MM.1S (cell line): ENCODE data around the gene RHOBTB3.

Source experiments
- DNase-seq: peaks from one replicate; pipeline ENCODE4 v3.0.0-alpha.2; 2015
- H2AFZ ChIP-seq: fragments of 300-600 bp; sonication (generic); 2 replicates; pipeline ENCODE4 v1.6.0; 2016; ENCODE audit warnings: antibody characterized with exemption, low read length
- H3F3A ChIP-seq: fragments of 300-600 bp; sonication (generic); 2 replicates; pipeline ENCODE4 v1.6.1; 2016; ENCODE audit warnings: mild to moderate bottlenecking, antibody characterized with exemption, low read length, moderate library complexity, mixed read lengths; ENCODE audit not compliant: insufficient read depth
- H3K27ac ChIP-seq: fragments of 300-600 bp; sonication (generic); 2 replicates; pipeline ENCODE4 v1.5.1; 2016; ENCODE audit warnings: mild to moderate bottlenecking, low read length
- H3K27me3 ChIP-seq: fragments of 300-600 bp; sonication (generic); replicated peaks from 2 replicates; pipeline ENCODE4 v1.6.0; 2016; ENCODE audit warnings: low read length; ENCODE audit not compliant: insufficient read depth
- H3K36me3 ChIP-seq: fragments of 300-600 bp; sonication (generic); replicated peaks from 2 replicates; pipeline ENCODE4 v1.6.1; 2016; ENCODE audit warnings: mild to moderate bottlenecking, low read length, mixed read lengths; ENCODE audit not compliant: insufficient read depth
- H3K4me1 ChIP-seq: fragments of 300-600 bp; sonication (generic); 2 replicates; pipeline ENCODE4 v1.6.1; 2016; ENCODE audit warnings: low read length, mixed read lengths
- H3K4me2 ChIP-seq: fragments of 300-600 bp; sonication (generic); 2 replicates; pipeline ENCODE4 v1.6.0; 2016; ENCODE audit warnings: low read depth, low read length
- H3K4me3 ChIP-seq: fragments of 300-600 bp; sonication (generic); 2 replicates; pipeline ENCODE4 v1.5.1; 2016; ENCODE audit warnings: low read length, mixed read lengths
- H3K79me2 ChIP-seq: fragments of 300-600 bp; sonication (generic); 2 replicates; pipeline ENCODE4 v1.6.1; 2016; ENCODE audit warnings: mixed run types, low read length, mixed read lengths
- H3K9ac ChIP-seq: fragments of 300-600 bp; sonication (generic); 2 replicates; pipeline ENCODE4 v1.6.1; 2016; ENCODE audit warnings: low read length, mixed read lengths
- H3K9me2 ChIP-seq: fragments of 300-600 bp; sonication (generic); replicated peaks from 2 replicates; pipeline ENCODE4 v1.6.1; 2016; ENCODE audit warnings: mild to moderate bottlenecking, low read length, mixed read lengths; ENCODE audit not compliant: insufficient read depth
- H3K9me3 ChIP-seq: fragments of 300-600 bp; sonication (generic); replicated peaks from 2 replicates; pipeline ENCODE4 v1.6.1; 2016; ENCODE audit warnings: mild to moderate bottlenecking, low read length, mixed read lengths; ENCODE audit not compliant: insufficient read depth
- H4K20me1 ChIP-seq: fragments of 300-600 bp; sonication (generic); 2 replicates; pipeline ENCODE4 v1.6.1; 2016; ENCODE audit warnings: mild to moderate bottlenecking, low read length, moderate library complexity, mixed read lengths; ENCODE audit not compliant: insufficient read depth
- EZH2 ChIP-seq: fragments of 300-600 bp; sonication (generic); optimal IDR thresholded peaks from 2 replicates; pipeline ENCODE3; 2017; ENCODE audit warnings: low read depth, mild to moderate bottlenecking, antibody characterized with exemption, low read length, mixed read lengths
- EZH2phosphoT487 ChIP-seq: fragments of 300-600 bp; sonication (generic); IDR thresholded peaks from 2 replicates; pipeline ENCODE4 v1.6.1; 2018; ENCODE audit warnings: antibody characterized with exemption, low read length
- TF ChIP-seq, protein P1 (sequence below): fragments of 300-600 bp; sonication (generic); IDR thresholded peaks from 2 replicates; pipeline ENCODE4 v1.5.1; 2016; ENCODE audit warnings: antibody characterized with exemption, low read length, mixed read lengths

The RHOBTB3 gene

DNA sequence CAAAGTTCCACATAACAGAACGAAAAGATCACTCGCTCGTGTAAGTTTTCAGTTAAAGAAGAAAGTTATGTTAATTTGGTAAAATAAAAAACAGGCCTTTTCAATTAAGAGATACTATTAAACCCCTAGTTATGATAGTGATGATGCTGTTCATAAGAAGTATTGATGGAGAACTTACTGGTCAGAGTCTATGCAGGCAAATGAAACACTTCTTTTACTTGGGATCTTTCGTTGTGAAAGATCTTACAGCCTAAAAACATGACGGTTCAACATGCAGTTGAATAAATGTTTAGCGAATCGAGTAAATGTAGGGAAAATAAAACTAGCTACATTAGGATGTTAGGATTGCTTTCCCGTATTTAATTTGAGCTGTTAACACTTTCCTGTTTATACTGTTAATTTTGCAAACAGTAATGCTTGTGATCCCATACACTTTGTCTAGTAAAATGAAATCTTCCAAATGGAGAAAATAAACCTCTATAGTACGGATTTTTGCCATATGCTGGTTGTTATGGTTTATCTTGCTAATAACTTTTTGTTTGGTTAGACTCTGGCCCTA is 2.0 kb downstream of the RHOBTB3 start:
- Histone ChIP-seq H3K79me2 (no peaks in the 10 kb centered on the region), H3K9ac (no peak overlapping the region)

DNA sequence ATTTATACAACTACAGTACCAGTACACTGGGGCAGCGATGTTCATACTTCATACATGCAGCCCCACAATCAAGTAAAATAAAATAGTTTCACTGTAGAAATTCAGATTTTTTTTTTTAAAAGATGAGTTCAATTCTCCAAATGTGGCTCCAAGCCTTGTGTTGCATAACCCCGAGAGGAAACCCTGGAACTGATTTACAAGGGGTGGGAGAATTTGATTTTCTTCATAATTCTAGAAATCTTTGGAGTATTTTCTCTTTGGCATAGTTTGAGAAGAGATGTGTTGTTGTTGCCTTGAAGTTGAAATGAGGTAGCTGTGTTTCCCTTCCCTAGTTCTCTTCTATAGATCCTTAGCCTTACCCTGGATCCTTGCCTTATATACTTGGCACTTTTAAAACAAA is 3.1 kb downstream of the RHOBTB3 start:
- H3K36me3 ChIP-seq: no peaks in the 10 kb centered on the region
- no peak overlapping the region for H3K27ac ChIP-seq
- no peak overlapping the region for H3K4me2 ChIP-seq

More for the DNA sequence above, 2.0 kb downstream of the RHOBTB3 start:
- Histone ChIP-seq H3K4me3 (no peak overlapping the region), H3K27me3 (no peaks in the 10 kb centered on the region), H2AFZ (no peak overlapping the region), H4K20me1 (no peaks in the 10 kb centered on the region), H3K36me3 (no peaks in the 10 kb centered on the region), H3K27ac (no peak overlapping the region), H3K4me1 (peaks cover 20% of the 10 kb centered on the region), H3F3A (peaks cover 5% of the 10 kb centered on the region; the same call in 1 of the 2 replicates), H3K9me2 (no peaks in the 10 kb centered on the region), H3K4me2 (no peak overlapping the region), H3K9me3 (no peaks in the 10 kb centered on the region)
- TF ChIP-seq EZH2 (no peak), EZH2phosphoT487 (no peak)
- TF ChIP-seq, protein P1, sequence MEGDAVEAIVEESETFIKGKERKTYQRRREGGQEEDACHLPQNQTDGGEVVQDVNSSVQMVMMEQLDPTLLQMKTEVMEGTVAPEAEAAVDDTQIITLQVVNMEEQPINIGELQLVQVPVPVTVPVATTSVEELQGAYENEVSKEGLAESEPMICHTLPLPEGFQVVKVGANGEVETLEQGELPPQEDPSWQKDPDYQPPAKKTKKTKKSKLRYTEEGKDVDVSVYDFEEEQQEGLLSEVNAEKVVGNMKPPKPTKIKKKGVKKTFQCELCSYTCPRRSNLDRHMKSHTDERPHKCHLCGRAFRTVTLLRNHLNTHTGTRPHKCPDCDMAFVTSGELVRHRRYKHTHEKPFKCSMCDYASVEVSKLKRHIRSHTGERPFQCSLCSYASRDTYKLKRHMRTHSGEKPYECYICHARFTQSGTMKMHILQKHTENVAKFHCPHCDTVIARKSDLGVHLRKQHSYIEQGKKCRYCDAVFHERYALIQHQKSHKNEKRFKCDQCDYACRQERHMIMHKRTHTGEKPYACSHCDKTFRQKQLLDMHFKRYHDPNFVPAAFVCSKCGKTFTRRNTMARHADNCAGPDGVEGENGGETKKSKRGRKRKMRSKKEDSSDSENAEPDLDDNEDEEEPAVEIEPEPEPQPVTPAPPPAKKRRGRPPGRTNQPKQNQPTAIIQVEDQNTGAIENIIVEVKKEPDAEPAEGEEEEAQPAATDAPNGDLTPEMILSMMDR: no peak
- no peak for DNase-seq

DNA sequence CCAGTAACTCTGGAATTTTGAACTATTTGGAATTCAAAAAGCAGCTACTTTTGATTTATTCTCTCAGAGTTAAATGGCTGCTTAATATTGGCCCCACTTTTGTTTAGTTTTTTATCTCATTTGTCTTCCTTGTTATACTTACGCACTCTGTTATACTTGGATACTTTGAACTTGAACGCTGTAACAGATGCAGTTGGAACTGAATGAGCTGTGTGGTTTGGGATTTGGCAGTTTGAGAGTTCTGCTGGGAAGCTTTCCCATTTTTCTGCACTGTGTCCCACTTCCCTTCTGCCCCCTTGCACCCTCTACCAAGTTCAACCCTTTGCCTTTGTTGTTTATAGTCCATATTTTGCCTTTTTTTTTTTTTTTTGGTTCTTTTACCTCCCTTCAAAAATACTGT is 3.8 kb downstream of the RHOBTB3 start:
- no peak overlapping the region for H3K4me2 ChIP-seq
- DNase-seq: no peak
- TF ChIP-seq EZH2 (no peak), EZH2phosphoT487 (no peak)
- TF ChIP-seq, protein P1: no peak
- H3K79me2 ChIP-seq: no peaks in the 10 kb centered on the region
- no peak overlapping the region for H3K9ac ChIP-seq
- H4K20me1 ChIP-seq: no peaks in the 10 kb centered on the region
- H3K9me3 ChIP-seq: no peaks in the 10 kb centered on the region
- no peak overlapping the region for H3K4me3 ChIP-seq
- no peaks in the 10 kb centered on the region for H3K36me3 ChIP-seq
- H3K27me3 ChIP-seq: no peaks in the 10 kb centered on the region
- no peaks in the 10 kb centered on the region for H3K9me2 ChIP-seq
- H3K4me1 ChIP-seq: peaks cover 14% of the 10 kb centered on the region; the same call in 1 of the 2 replicates
- H3K27ac ChIP-seq: no peak overlapping the region
- H3F3A ChIP-seq: peaks cover 5% of the 10 kb centered on the region; the same call in 1 of the 2 replicates
- no peak overlapping the region for H2AFZ ChIP-seq

More for the DNA sequence above, 3.1 kb downstream of the RHOBTB3 start:
- H2AFZ ChIP-seq: no peak overlapping the region
- H3K79me2 ChIP-seq: no peaks in the 10 kb centered on the region
- H3K9ac ChIP-seq: no peak overlapping the region
- no peak for TF ChIP-seq EZH2
- no peaks in the 10 kb centered on the region for H3K9me3 ChIP-seq
- no peak for DNase-seq
- H3K9me2 ChIP-seq: no peaks in the 10 kb centered on the region
- H3F3A ChIP-seq: peaks cover 5% of the 10 kb centered on the region; the same call in 1 of the 2 replicates
- peaks cover 20% of the 10 kb centered on the region for H3K4me1 ChIP-seq
- no peaks in the 10 kb centered on the region for H4K20me1 ChIP-seq
- H3K4me3 ChIP-seq: no peak overlapping the region
- H3K27me3 ChIP-seq: no peaks in the 10 kb centered on the region

DNA sequence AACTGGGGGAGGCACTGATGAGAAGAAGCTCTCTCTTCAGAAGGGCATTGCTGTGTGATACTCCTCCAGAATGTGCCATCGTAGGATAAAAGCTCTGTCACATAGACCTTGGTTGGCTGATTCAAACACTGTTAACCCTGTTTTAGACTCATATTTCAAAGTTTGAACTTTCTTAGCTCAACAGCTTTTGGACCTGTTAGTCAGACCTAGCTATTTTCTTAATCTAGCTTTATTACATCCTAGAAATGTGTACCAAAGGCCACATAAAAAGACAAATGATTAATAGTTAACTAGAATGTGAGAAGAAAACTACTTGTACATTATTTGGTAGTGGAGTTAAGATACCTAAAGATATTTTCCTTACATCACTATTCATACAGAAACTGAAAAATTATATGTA is 4.3 kb downstream of the RHOBTB3 start:
- DNase-seq: no peak
- Histone ChIP-seq H3K27me3 (no peaks in the 10 kb centered on the region), H3K4me1 (peaks cover 9% of the 10 kb centered on the region; the same call in 1 of the 2 replicates), H3K9ac (no peak overlapping the region), H4K20me1 (no peaks in the 10 kb centered on the region), H3K4me3 (no peak overlapping the region), H3K79me2 (no peaks in the 10 kb centered on the region), H3K4me2 (no peak overlapping the region), H3F3A (peaks cover 3% of the 10 kb centered on the region; the same call in 1 of the 2 replicates), H2AFZ (no peak overlapping the region), H3K36me3 (no peaks in the 10 kb centered on the region), H3K9me3 (no peaks in the 10 kb centered on the region), H3K27ac (no peak overlapping the region), H3K9me2 (no peaks in the 10 kb centered on the region)
- TF ChIP-seq EZH2 (no peak), EZH2phosphoT487 (no peak)
- TF ChIP-seq, protein P1: no peak
